Measurements from ENCODE around the gene GFRA4.

GRCh38 chr20:3652676-3653596 is 10.3 kb downstream of the GFRA4 start:
- TF ChIP-seq, protein P1, sequence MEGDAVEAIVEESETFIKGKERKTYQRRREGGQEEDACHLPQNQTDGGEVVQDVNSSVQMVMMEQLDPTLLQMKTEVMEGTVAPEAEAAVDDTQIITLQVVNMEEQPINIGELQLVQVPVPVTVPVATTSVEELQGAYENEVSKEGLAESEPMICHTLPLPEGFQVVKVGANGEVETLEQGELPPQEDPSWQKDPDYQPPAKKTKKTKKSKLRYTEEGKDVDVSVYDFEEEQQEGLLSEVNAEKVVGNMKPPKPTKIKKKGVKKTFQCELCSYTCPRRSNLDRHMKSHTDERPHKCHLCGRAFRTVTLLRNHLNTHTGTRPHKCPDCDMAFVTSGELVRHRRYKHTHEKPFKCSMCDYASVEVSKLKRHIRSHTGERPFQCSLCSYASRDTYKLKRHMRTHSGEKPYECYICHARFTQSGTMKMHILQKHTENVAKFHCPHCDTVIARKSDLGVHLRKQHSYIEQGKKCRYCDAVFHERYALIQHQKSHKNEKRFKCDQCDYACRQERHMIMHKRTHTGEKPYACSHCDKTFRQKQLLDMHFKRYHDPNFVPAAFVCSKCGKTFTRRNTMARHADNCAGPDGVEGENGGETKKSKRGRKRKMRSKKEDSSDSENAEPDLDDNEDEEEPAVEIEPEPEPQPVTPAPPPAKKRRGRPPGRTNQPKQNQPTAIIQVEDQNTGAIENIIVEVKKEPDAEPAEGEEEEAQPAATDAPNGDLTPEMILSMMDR (conservative IDR thresholded peaks at IDR 0.05 in 1 of 2, IDR thresholded peaks at IDR 0.05 in 1 of 2; ENCODE audit: low read depth in 1 of 2, low read length in 2 of 2), result no peak
- no peak for TF ChIP-seq EZH2 (IDR thresholded peaks at IDR 0.05; ENCODE audit: low read length, missing control alignments)

Data from fibroblast of lung (primary cell).